ENCODE measurements around the gene ZNF362. TPM values are rescaled to one million over a fixed set of nuclear protein-coding genes. Genes with fewer than 3 reads are reported as not detected.
"Not testable (repeated sequence)": the region's sequence is repeated elsewhere in the genome, so short reads cannot be mapped to it uniquely, and the experiment has no call there.

The ZNF362 gene
- total RNA-seq, 1 donor from 2014 or later = 5.4 TPM

DNA sequence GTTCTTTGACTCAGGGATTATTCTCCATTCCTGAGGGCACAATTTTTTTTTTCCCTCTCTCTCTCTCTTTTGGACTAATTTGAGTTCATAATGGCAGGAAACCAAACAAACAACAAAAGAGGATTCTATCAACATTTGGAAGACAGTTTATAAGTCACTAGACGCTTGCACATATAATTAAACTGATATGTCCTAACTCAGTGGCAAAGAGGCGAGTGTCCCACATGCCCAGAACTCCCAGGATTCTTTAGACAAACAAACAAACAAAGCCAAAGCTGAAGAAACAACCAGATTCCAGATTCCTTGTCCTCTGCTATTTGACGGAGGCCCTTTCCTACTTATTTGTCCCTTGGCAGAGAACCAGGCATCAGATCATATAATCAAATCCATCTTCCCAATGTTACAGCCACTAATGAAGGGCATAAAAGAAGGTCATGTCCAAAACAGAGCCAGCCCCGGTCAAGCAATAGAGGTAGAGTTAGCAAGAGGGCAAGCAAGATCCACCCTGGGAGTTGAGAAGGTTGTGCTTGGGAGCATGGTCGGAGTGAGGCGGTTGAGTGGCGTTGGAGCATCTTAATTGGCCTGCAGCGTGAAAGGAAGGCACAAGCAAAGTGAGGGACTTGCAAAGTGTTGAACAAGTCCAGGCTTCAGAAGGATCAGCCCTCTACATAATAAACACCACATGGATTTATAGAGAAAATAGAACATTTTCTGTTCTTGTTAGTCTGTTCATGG, 30.3 kb downstream of the ZNF362 start:
- no peak for DNase-seq (ENCODE audit: low read depth in 2 of 2)

- no peak for DNase-seq (ENCODE audit: low read depth in 2 of 2)
Measured at GRCh38 chr1:33287317-33287716, 31.0 kb downstream of the ZNF362 start.

DNA sequence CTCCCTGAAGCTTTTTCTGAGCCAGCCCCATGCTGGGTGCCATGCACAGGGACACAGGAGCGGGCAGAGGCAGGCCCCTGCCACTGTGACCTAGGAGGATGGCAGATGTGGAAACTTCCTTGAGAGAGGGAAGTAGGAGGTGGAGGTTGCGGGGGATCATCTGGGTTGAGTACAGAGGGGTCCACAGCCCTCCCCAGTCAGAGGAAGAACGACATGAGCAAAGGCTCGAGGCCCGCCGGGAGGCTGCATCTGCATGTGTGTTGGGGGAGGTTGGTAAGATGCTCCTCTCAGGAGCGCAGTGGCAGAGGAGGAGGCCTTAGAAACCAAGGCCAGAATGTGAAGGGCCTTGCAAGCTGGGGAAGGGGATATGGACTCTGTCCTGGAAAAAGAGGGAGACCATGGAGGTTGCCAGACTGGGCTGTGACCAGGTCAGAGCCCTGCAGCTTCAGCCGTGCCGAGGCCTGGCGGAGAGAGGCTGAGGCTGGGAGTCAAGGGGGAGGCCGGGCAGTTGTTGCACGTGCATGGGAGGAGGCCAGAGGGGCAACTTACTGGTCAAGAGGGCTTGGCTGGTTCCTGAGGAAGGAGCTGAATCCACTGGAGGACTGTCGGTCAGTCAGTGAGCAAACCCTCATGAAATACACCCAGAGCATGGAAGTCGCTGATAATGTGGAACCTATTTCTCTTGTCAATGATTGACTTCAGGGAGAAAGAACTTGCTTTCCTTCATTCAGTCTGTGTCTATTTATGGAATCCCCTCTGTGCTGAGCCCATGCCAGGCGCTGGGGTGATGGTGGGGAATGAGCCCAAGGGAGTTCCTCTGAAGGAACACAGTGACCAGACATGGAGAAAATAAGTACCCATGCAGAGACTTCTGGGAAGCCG, 32.9 kb downstream of the ZNF362 start:
- no peak for DNase-seq (ENCODE audit: low read depth in 2 of 2)

- DNase-seq (ENCODE audit: low read depth in 2 of 2) = no peak
Measured at GRCh38 chr1:33289858-33290154, 33.5 kb downstream of the ZNF362 start.

- not testable (repeated sequence) for DNase-seq (ENCODE audit: low read depth in 2 of 2)
Measured at GRCh38 chr1:33290615-33291014, 34.3 kb downstream of the ZNF362 start.

- DNase-seq (ENCODE audit: low read depth in 2 of 2) = no peak
Measured at GRCh38 chr1:33292726-33293340, 36.5 kb downstream of the ZNF362 start.

DNA sequence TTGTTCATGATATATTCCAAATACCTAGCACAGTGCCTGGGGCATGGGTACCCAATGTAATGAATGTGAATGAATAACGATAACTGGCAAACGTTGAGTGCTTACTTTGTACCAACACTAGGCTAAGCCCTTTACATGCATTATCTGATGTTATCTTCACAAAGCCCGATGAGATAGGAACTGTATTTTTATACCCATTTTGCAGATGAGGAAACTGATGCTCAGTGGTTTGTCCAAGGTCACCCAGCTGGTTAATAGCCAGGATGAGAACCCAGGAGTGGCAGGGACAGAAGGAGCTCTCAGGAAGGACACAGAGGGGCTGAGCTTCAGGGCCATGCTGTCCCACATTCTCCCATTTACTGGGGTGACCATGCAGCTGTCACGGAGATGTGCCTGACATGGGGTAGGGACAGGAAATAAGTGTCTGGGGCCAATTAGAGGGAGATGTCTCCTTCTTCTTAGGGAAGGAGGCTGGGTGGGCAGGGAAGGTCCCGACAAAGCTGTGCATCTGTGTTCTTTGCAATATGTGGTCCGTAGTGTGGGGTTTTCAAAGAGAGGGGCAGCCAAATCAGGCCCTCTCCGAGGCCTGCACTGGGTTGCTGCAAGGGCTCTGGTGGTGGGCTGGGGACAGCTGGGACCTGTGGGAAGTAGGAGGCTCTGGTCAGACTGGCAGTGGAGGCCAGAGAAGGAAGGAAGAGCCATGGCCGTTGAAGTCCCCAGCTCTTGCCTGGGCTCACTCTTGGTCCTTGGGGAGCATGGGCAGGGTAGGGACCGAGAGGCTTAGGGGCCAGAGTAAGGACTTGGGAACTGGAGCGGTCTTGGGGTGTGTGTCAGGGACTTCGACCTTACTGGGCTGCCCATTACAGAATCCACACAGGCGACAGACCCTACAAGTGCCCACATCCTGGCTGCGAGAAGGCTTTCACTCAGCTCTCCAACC, 38.0 kb downstream of the ZNF362 start:
- DNase-seq (ENCODE audit: low read depth in 2 of 2) = no peak

DNA sequence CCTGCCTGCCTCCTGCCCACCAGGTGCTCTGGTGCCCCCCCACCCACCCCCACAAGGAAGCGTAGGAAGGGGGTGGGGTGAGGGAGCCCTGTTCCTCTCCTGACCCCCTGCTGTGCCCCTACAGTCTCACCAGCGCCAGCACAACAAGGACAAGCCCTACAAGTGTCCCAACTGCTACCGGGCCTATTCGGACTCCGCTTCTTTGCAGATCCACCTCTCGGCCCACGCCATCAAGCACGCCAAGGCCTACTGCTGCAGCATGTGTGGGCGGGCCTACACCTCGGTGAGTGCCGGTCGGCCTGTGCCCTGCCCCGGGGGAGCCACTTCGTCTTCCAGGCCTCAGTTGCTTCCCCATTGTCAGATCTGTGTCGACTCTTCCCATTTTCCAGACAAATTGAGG, 38.7 kb downstream of the ZNF362 start:
- no peak for DNase-seq (ENCODE audit: low read depth in 2 of 2)

DNA sequence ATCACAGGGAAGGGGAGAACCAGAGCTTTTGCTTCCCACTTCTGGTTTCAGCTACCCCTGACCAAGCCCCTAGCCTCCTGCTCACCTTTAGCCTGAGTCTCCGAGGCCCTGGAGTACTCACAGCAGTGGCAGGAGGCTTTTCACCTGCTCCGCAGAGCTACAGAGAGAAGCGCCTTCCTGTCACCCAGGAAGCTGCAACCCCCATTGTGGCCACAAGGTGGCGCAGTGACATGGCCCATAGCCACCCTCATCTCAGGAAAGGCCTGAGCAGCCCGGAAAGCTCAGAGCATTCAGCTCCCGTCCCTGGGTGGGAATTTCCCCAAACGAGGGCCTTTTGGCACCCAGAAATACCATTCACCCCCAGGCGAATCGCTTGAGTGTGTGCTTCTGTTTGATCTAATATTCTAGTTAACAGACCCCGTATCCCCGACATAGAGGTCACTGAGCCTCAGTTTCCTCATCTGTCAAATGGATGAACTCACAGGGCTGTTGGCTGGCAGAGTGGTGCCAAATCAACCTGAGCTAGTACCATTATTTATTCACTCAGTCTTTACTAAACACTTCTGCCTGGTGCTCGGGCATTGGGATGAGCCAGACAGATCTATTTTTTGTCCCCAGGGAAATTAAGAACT, 39.3 kb downstream of the ZNF362 start:
- peak; percentile 6 to 47 for DNase-seq (ENCODE audit: low read depth in 2 of 2)

DNA sequence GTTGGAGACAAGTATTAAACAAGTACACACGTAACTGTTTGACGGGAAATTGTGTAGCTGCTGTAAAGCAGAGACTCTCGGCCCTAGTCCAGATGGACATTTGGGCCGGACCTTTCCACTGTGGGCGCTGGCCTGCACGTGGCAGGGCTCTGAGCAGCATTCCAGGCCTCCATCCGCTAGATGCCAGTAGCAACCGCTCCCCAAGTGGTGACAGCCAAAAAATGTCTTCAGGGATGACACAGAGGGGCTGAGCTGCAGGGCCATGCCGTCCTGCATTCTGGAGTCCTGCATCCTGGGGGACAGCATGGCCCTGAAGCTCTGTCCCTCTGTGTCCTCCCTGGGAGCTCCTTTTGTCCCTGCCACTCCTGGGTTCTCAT, 39.8 kb downstream of the ZNF362 start:
- no peak for DNase-seq (ENCODE audit: low read depth in 2 of 2)

DNA sequence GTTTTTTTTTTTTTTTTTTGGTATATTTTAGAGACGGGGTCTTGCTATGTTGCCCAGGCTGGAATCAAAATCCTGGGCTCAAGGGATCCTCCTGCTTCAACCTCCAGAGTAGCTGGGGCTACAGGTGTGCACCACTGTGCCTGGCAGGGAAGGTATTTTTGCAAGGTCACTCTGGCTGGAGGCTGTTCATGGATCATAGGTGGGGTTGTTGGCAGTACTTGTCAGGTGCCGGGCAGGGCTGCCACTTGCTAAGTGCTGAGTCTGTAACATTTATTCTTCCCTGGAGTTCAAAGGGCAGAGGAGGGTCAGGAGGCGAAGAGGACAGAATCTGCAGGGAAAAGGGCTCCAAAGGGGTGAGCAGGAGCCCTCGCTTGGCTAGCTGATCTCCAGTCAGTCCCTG, 40.5 kb downstream of the ZNF362 start:
- no peak for DNase-seq (ENCODE audit: low read depth in 2 of 2)

DNA sequence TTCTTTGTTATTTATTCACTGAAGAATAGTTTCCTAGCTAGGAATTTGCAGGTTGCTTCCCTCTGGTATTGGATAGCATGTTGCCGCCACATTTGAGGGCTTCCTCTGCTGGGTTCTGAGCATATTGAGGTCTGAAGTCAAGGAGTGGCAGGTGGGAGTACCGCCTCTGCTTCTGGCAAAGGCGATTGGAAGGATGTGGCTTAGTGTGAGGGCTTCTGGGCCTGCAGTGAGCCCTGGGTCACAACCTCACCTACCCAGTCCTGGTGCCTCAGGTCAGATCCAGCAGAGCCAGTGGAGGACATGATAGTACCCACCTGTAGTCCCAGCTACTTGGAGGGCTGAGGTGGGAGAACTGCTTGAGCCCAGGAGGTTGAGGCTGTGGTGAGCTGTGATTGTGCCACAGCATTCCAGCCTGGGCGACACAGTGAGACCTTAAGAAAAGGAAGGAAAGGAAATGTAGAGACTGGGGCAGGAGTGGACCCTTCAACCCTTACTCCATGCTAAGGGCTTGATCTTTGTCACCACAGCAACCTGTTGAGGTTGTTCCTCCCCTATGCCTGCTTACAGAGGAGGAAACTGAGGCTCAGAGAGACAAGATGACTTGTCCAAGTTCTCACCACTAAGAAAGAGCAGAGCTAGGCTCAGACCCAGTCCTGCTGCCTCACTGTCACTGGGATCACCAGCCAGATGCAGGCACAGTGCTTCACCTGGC, 41.8 kb downstream of the ZNF362 start:
- DNase-seq (ENCODE audit: low read depth in 2 of 2) = no peak

- peak; percentile 40 to 69 for DNase-seq (ENCODE audit: low read depth in 2 of 2)
Measured at GRCh38 chr1:33298623-33299277, 42.5 kb downstream of the ZNF362 start.

- DNase-seq (ENCODE audit: low read depth in 2 of 2) = no peak
Measured at GRCh38 chr1:33299461-33300155, 43.3 kb downstream of the ZNF362 start.

DNA sequence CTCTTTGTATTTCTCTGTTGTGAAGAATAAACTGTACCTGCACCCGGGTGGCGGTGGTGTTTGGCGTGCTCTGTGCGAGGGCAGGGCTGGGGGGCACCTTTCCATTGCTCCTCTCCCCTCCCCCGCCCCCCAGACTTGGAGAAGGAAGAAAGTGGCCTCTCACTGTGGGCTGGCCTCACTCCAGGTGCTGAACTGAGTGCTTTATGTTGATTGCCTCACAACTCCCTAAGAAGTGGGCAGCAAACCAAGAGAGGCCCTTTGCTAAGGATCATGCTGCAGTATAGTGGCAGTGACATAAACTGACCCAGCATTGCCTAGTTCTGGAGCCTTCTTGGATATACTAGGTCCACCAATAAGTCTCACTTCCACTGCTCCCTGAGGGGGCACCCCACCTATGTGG, 44.4 kb downstream of the ZNF362 start:
- no peak for DNase-seq (ENCODE audit: low read depth in 2 of 2)

- no peak for DNase-seq (ENCODE audit: low read depth in 2 of 2)
Measured at GRCh38 chr1:33301273-33301984, 45.1 kb downstream of the ZNF362 start.

GRCh38 chr1:33302325-33302724, 46.0 kb downstream of the ZNF362 start:
- DNase-seq (ENCODE audit: low read depth in 2 of 2) = no peak

DNA sequence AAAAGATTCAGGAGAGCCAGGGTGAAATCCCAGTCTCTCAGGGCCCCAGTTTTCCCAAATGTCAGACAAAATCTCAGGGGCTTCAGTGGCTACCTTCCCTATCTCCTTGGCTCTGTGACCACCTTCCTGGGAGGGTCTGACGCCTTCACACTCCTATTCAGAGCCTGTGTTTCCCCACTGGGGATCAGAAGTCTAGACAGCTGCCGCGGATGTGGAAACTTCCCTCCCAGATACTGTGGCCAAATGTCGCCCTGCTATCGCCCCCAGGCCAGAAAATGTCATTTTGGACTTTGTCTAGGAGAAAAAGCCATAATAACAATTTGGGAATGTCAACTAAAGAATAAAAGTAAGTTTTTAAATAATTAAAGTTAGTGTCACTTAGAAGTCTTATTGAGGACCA, 48.7 kb downstream of the ZNF362 start:
- no peak for DNase-seq (ENCODE audit: low read depth in 2 of 2)

Data from dermis microvascular lymphatic vessel endothelial cell (primary cell).